Muscle layer of colon (tissue), 2 donors: ENCODE data around the gene MAP3K10.

ENCODE experiments used
- H3K27ac ChIP-seq: one replicate; pipeline ENCODE4 v1.7.0; 2013; ENCODE audit warnings: low read depth, mild to moderate bottlenecking, low read length, moderate library complexity
- H3K27me3 ChIP-seq, 2 donors: one replicate each; pipeline ENCODE4 v1.7.0; 2013; ENCODE audit warnings: low read length in 2 of 2, mild to moderate bottlenecking in 2 of 2; ENCODE audit not compliant: insufficient read depth in 2 of 2, control insufficient read depth in 1 of 2
- H3K36me3 ChIP-seq: one replicate; pipeline ENCODE4 v1.7.0; 2013; ENCODE audit warnings: mild to moderate bottlenecking, low read length; ENCODE audit not compliant: insufficient read depth
- H3K4me1 ChIP-seq: one replicate; pipeline ENCODE4 v1.7.0; 2013; ENCODE audit warnings: mild to moderate bottlenecking, low read length; ENCODE audit not compliant: insufficient read depth
- H3K4me3 ChIP-seq, 2 donors: one replicate each; pipeline ENCODE4 v1.7.0; 2013; ENCODE audit warnings: low read length in 2 of 2, low read depth in 1 of 2, mild to moderate bottlenecking in 1 of 2, moderate library complexity in 1 of 2
- H3K9ac ChIP-seq: one replicate; pipeline ENCODE4 v1.7.0; 2013; ENCODE audit warnings: low read length
- H3K9me3 ChIP-seq: one replicate; pipeline ENCODE4 v1.7.0; 2013; ENCODE audit warnings: mild to moderate bottlenecking, low read length
- donor health status: abdominal sarcoma.
- donor health status: Adenocarcinoma of cecum.

MAP3K10 gene

DNA sequence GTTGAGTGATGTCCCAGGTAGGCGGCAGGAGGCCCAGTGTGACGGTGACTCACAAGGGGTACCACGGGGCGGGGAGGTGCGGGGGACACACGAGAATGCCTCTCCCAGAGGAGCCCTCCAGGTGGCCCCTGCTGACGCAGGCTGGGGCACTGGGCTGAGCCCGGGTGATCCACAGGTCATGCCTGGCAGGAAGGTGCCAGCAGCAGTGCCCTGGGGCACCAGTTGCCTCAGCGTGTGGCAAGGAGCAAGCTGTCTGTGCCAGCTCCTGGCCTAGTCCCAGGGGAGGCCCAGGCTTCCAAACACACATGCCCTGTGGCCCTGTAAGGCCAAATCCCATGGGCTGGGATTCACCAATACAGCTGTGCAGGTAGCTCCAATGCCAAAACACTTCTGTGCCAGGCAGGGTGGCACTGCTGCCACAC, 65.9 kb downstream of the MAP3K10 start:
- H3K4me1 ChIP-seq = peaks cover 10% of the 10 kb centered on the region
- no peak overlapping the region for H3K27ac ChIP-seq

DNA sequence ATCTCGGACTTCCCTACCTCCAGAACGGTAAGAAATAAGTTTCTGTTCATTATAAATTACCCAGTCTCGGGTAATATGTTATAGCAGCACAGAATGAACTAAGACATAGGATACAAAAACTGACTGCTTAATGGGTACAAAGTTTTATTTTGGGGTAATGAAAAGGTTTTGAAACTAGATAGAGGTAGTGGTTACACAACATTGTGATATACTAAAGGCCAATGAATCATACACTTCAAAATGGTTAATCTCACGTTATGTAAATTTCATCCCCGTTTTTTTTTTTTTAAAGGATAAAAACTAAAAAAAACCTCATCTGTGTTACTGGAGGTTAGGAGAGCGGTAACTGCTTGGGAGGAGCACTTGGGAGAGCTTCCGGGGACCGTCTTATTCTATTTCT, 70.4 kb downstream of the MAP3K10 start:
- Histone ChIP-seq H3K9ac (no peak overlapping the region), H3K27ac (no peak overlapping the region), H3K4me1 (peaks cover 7% of the 10 kb centered on the region), H3K4me3 (no peak overlapping the region), H3K36me3 (peaks cover 26% of the 10 kb centered on the region), H3K9me3 (no peaks in the 10 kb centered on the region), H3K27me3 (no peaks in the 10 kb centered on the region)

More for the DNA sequence above, 65.9 kb downstream of the MAP3K10 start:
- no peak overlapping the region for H3K4me3 ChIP-seq
- H3K9ac ChIP-seq = no peak overlapping the region
- H3K27me3 ChIP-seq = no peaks in the 10 kb centered on the region
- H3K36me3 ChIP-seq = peaks cover 31% of the 10 kb centered on the region
- no peaks in the 10 kb centered on the region for H3K9me3 ChIP-seq

DNA sequence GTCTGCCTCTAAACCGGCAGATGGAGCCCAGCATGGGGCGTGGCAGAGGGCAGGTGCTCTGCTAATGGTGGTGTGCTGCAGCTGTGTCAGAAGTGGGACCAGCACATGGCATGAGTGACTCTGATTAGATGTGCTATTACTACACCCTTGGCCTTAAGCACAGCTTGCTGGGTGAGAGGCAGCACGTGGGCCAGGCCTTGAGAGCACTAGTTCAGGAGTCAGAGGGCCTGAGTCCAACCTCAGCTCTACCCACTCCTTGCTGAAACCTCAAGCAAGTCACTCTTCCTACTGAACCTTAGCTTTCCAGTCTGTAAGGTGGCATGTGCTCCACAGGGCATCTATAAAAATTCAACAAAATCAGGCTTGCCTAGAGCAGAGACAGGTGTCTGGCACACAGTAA, 71.2 kb downstream of the MAP3K10 start:
- Histone ChIP-seq H3K27ac (no peak overlapping the region), H3K36me3 (peaks cover 22% of the 10 kb centered on the region), H3K9me3 (no peaks in the 10 kb centered on the region), H3K27me3 (no peaks in the 10 kb centered on the region), H3K4me1 (peaks cover 15% of the 10 kb centered on the region), H3K4me3 (no peak overlapping the region), H3K9ac (no peak overlapping the region)

DNA sequence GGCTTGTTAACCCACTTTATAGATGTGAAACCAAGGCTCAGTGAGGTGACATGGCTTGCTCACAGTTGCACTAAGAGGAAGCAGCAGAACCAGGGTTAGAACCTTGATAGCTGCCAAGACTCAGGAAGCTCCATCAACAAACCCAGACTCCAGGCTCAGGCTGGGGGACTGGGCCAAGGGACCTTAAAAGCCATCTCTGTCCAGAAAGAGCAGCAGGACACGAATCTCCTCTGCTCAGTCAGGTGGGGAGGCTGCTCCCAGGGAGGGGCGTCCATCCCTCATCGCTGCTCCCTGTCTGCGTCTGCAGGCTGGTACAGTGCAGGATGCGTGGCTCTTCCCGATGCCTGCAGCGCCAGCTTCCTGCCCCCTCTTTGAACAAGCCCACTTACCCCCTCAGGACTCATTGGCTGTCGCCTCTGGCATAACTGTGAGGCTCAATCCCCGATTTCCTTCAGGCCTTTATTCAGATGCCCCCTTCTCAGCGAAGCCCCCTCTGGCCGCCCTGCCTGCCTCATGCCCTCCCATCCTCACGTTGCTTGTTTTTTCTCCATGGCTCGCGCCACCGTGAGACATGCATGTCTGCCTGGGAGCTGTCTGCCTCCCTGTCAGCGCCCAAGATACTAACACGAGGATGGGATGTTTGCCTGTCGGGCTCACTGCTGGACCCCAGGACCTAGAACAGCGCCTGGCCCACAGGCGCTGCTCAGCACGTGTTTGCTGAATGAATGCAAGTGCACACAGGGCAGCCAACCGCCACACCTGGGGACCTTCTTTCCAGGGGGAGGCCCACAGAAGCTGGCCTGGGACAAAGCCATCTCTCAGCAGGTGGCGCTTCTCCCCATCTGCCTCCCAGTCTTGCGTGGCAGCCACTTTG, 72.5 kb downstream of the MAP3K10 start:
- no peak overlapping the region for H3K9ac ChIP-seq
- no peak overlapping the region for H3K27ac ChIP-seq

DNA sequence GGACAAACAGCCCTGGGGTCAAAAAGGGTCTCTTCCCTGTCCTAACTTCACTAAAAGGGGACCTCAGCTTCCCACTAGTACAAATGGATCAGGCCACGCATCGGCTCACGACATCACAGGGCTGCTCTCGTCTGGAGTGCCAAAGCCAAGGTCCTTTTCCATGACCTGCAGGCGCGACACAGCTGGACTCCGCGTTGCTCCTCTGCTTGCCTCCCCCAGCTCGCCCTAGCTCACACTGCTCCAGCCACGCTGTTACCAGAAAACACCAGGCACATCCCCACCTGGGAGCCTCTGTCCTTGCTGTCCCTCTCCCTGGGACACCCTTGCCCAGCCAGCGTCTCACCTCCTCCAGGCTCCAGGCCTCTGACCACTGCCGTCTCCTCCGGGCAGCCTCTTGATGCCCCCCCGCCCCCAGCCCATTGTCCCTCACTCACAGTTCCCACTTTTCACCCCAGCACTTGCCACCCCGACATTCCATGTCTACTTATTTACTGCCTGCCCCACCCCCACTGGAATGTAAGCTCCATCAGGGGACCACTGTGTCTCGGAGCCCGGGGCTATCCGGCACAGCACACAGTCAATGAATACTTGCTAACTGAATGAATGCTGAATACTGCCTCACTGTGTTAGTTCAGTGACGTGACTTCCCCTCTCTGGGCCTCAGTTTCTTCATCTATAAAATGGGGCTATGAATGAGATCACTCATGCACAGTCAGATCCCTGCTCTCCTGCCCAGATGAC, 73.3 kb downstream of the MAP3K10 start:
- H3K36me3 ChIP-seq = peaks cover 22% of the 10 kb centered on the region
- no peak overlapping the region for H3K27ac ChIP-seq
- H3K4me1 ChIP-seq = peaks cover 28% of the 10 kb centered on the region

More for the DNA sequence above, 72.5 kb downstream of the MAP3K10 start:
- H3K9me3 ChIP-seq = no peaks in the 10 kb centered on the region
- H3K4me1 ChIP-seq = peaks cover 26% of the 10 kb centered on the region
- H3K4me3 ChIP-seq = no peak overlapping the region
- H3K36me3 ChIP-seq = peaks cover 22% of the 10 kb centered on the region
- no peaks in the 10 kb centered on the region for H3K27me3 ChIP-seq

More for the DNA sequence above, 73.3 kb downstream of the MAP3K10 start:
- Histone ChIP-seq H3K9me3 (no peaks in the 10 kb centered on the region), H3K9ac (no peak overlapping the region), H3K4me3 (no peak overlapping the region), H3K27me3 (no peaks in the 10 kb centered on the region)
